GM18870 (cell line): Measurements from ENCODE around the gene CILP2.

Experiments
- ATAC-seq: cut with Tn5 transposase; IDR thresholded peaks from one replicate; pipeline ENCODE4 v1.9.1; 2021; ENCODE audit warnings: moderate library complexity; ENCODE audit not compliant: unreplicated experiment

Gene CILP2, protein sequence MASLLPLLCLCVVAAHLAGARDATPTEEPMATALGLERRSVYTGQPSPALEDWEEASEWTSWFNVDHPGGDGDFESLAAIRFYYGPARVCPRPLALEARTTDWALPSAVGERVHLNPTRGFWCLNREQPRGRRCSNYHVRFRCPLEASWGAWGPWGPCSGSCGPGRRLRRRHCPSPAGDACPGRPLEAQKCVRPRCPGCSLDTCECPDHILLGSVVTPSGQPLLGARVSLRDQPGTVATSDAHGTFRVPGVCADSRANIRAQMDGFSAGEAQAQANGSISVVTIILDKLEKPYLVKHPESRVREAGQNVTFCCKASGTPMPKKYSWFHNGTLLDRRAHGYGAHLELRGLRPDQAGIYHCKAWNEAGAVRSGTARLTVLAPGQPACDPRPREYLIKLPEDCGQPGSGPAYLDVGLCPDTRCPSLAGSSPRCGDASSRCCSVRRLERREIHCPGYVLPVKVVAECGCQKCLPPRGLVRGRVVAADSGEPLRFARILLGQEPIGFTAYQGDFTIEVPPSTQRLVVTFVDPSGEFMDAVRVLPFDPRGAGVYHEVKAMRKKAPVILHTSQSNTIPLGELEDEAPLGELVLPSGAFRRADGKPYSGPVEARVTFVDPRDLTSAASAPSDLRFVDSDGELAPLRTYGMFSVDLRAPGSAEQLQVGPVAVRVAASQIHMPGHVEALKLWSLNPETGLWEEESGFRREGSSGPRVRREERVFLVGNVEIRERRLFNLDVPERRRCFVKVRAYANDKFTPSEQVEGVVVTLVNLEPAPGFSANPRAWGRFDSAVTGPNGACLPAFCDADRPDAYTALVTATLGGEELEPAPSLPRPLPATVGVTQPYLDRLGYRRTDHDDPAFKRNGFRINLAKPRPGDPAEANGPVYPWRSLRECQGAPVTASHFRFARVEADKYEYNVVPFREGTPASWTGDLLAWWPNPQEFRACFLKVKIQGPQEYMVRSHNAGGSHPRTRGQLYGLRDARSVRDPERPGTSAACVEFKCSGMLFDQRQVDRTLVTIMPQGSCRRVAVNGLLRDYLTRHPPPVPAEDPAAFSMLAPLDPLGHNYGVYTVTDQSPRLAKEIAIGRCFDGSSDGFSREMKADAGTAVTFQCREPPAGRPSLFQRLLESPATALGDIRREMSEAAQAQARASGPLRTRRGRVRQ

DNA sequence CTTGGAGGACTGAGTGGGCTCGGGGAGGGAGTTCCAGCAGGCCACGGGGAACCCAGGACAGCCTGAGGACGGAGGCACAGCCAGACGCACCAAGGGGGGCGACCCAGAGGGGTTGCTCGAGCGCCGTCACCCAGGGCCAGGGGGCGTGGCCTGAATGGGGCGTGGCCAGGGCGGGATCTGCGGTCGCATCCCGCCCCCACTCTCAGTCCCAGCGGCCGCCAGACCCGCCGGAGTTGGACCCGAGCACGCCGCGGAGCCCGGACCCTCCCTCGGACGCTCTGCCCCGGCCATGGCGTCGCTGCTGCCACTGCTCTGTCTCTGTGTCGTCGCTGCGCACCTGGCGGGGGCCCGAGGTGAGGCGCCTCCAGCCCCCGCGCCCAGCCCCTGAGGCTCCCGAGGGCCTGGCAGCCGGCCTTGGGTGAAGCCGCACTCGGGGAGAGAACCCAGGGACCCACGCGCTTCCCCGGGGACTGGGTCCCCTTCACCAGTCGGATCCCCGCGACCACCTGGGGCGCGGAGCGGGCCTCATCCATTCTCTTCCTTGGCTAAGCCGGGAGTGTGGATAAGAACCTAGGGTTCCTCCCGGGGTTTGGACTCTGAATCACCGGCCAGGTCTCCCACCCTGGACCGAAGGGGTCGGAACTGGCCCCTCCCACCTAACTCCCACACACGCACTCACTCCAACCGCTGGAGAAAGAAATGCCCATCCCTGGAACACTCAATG, at the start of gene CILP2:
TSS of gene CILP2 (plus strand) at position 205 of the 724 bp plus-strand sequence. CDS start at position 290, 85 bp downstream.
- ATAC-seq = no peak

DNA sequence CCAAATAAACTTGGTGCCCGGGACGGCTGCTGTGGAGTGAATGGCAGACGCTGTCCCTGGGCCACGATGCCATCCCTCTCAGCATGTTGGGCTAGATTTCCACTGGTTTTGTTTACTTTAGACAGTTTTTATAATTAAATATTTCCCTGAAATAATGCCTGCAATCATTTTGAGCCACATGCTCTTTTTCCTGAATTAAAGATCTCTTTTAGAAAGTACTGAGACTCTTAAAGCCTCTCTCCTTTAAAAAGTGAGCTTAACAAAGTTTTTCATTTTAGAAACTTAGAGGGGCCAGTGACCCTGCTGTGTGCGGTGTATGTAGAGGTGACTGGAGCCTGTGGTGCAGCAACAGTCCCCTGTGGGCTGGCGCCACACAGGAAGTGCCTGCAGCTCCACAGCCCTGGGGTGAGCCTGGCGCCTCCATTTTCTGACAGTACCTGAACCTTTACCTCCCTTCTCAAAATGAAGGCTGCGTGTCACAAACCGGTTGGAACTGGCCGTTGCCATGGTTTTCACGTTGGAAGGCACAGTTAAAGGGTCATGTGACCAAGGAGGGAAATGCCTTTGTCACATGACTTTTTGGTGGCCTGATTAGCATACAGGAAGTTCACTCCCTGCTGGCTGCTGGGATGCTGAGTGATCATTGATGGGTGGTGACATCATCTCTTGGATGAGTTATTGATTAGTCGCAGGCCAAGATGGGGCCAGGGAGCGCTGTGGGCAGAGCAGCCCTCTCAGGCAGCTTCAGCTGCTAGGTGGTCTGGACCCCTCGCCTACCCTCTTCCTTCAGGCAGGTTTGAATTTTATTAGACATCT, 49.0 kb upstream of the CILP2 start:
- peak; percentile 61 for ATAC-seq

DNA sequence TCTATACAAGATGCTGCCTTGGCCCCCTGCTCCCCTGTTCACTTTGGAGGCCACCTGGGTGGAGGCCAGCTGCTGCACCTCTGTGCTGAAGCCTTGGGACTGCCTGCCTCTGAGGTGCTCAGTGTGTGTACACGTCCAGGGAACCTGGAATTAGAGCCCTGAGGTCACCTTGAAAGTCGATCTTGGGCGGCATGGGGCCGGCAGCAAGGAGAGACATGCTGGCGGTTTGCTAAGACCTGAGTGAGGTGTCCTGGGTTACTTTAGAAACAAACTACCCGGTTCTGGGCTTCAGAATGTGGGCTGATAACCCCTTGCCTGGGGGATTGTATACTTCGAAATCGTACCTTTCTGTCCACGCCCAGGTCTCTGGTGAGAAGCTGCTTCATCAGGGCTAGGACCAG, 48.3 kb upstream of the CILP2 start:
- no peak for ATAC-seq

DNA sequence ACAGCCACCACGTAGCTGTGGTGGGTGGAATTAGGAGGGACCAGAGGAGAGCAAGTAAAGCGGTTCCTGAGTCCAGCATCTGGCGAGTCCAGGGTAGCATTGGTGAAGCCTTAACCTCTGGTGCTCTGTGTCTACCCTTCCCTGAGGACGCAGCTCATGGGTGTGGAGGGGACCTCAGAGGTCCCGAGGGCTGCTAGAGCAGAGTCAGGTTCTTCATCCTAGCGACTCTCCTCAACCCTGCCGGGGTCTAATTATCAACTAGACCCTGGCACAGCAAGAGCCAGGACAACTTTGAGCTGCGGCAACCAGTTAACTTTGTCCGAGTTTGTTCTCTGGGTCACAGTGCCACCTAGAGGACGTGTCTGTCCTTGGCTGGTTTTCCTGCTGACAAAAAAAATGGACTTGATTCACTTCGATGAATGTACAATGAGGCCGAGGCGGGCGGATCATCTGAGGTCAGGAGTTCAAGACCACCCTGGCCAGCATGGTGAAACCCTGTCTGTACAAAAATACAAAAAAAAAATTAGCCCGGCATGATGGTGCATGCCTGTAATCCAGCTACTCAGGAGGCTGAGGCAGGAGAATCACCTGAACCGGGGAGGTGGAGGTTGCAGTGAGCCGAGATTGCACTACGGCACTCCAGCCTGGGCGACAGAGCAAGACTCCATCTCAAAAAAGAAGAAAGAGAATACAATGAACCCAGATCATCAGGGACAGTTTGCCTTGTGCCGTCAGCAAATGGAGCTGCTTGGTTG, 47.7 kb upstream of the CILP2 start:
- no peak for ATAC-seq

DNA sequence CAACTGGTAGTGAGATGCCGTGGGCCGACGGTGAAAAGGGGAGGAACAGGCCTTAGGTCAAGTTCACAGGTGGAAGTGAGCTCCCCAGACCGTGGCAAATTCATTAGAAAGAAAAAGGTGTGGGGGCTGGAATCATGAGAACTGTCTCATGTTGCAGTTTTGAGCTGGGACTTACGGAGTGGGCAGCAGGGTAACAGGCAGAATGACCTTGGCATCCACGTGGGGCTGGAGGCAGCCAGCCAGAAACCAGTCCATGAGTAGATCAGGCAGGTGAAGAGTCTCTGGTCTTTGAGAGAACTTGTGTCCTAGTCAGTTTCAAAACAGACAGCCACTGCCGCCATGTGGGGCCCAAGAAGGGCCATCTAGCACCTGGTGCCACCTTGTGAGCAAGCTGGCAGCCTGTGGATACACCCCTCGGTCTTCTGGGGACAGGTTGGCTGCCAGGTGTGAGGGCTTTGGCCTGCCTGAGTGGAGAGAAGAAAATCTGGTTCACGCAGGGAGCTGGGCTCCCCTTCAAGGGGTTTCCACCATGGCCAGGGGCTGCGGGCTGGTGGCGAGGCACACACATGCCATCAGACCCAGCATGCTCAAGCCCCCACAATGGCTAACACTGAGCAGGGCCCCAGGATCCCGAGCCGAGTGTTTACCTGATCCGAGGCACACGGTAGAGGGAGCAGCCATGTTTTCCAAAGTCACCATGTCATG, 46.6 kb upstream of the CILP2 start:
- ATAC-seq = no peak

DNA sequence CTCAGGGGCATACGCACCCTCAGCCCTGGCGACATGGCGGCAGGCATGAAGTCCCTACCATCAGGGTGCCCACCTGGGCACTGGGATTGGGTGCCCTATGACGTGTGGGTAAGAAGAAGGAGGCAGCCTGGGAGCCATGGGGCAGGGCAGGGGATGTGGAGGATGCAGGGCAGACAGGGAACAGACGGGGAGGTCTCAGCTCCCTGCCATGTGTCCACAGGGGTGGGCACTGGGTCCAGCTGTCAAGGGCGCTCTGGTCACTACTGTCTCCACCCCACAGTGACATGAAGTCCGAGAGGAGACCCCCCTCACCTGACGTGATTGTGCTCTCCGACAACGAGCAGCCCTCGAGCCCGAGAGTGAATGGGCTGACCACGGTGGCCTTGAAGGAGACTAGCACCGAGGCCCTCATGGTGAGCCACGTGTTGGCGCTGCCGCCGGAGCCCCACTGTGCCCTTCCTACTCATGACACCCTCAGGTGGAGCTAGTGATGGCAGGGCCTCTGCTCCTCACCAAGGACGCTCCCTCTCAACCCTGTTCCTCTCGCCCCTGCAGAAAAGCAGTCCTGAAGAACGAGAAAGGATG, 45.9 kb upstream of the CILP2 start:
- ATAC-seq = no peak

DNA sequence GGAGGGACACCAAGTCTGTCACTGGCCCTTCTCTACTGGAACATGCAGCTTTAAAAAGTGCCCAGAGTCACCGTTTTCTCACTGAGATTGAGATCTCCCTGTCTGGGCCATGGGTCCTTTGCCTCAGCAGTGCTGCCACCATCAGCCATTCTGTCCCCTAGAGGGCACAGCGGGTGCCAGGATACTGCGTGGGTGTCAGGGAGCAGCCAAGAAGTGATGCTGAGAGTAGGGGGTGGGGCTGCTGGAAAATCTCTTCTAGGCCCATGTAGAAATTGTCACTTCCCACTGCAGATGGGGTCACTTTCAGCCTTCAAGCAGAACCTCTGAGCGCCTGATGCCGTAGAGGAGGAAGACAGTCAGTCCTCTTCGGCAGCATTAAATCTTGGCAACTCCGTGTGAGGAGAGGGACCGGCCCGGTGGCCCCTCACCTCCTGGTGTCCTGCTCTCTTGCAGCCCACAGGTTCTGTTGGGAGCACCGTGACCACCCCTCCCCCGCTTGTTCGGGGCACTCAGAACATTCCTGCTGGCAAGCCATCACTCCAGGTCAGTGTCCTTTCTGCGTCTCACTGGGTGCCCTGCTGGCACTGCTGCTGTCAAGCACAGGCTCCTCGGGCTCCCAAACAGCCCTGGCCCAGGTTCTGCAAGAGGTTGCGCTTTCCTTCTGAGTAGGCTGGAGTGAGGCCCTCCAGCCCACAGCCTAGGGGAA, 44.1 kb upstream of the CILP2 start:
- no peak for ATAC-seq

DNA sequence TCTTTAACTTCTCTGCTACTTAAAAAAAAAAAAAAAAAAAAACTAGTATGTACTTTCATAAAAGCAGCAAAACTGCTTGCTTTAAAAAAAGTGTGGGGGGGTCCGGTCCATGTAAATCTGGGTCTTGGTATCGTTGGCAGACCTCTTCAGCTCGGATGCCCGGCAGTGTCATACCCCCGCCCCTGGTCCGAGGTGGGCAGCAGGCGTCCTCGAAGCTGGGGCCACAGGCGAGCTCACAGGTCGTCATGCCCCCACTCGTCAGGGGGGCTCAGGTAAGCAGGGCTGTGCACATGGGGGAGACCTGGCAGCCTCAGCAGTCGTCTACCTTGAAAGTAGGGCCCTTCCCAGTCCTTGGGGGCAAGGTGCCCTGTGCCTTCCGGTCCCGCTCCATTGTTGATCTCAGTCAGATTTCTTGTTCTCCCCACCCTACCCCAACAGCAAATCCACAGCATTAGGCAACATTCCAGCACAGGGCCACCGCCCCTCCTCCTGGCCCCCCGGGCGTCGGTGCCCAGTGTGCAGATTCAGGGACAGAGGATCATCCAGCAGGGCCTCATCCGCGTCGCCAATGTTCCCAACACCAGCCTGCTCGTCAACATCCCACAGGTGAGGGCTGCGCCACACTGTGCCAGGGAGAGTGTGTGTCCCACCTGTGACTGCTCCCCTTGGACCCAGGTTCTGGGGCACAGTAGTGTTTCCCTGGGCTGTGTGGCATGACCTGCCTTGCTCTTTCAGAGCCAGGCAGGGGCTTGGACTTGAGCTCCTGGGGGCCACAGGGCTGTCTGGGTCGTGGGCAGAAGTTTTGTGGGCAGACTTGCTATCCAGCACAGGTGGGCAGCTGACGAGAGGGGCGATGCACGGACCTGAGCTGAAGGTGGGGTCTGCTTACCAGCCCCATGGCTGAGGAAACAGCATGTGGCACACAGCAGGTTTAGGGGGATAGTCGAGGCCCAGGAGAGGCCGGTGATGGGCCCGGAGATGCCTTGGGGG, 42.2 kb upstream of the CILP2 start:
- ATAC-seq = no peak

DNA sequence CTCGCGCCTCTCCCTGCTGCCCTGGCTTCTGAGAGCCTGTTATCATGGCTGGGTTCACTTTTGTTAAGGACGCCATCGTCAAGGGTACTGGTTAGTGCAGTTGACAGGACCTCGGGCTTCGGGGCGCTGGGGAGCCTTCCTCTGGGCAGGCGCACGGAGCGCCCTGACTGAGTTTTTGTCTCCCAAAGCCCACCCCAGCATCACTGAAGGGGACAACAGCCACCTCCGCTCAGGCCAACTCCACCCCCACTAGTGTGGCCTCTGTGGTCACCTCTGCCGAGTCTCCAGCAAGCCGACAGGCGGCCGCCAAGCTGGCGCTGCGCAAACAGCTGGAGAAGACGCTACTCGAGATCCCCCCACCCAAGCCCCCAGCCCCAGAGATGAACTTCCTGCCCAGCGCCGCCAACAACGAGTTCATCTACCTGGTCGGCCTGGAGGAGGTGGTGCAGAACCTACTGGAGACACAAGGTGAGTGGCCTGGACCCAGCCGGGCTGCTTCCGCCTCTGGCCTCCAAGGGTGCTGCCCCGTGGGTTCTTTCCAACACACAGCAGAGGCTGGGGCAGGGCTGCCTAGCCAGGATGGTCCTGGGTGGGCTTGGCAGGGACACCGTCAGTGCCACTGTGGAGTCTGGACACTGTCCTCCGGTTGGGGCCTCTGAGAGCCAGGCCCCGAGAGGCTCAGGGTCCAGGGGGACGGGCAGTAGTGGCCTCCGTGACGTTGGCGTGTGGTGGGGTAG, 39.6 kb upstream of the CILP2 start:
- ATAC-seq = no peak

DNA sequence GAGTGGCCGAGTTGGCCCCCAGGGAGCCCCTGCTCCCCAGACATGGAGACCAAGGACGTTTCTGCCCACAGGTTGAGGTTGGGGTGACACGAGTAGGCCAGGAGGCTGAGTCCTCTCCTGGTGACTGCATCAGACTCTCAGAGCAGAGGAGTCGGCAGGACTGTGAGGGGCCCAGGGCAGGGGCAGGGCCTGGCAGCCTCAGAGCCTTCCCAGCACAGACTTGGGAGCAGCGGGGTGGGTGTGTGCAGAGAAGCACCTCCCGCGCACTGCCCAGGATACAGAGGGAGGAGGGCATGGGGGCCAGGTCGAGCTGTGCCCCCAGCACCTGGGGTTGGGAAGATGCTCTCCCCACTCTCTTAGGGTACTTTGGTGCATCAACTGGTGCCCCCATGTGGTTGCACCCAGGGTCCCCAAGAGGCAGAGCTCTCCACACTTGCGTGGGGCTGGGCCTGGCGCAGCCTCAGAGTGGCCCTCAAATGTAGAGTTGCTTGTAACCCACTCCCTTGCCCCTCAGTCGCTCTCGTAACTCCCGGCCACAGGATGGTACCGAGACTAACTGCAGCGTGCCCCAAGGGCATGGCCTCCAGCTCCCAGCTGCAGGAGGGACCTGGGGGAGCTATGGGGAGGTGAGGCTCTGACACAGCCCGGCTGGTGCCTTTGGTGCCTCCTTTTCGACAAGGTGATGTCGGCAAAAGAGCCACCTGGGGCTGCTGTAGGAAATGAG, 38.6 kb upstream of the CILP2 start:
- no peak for ATAC-seq

DNA sequence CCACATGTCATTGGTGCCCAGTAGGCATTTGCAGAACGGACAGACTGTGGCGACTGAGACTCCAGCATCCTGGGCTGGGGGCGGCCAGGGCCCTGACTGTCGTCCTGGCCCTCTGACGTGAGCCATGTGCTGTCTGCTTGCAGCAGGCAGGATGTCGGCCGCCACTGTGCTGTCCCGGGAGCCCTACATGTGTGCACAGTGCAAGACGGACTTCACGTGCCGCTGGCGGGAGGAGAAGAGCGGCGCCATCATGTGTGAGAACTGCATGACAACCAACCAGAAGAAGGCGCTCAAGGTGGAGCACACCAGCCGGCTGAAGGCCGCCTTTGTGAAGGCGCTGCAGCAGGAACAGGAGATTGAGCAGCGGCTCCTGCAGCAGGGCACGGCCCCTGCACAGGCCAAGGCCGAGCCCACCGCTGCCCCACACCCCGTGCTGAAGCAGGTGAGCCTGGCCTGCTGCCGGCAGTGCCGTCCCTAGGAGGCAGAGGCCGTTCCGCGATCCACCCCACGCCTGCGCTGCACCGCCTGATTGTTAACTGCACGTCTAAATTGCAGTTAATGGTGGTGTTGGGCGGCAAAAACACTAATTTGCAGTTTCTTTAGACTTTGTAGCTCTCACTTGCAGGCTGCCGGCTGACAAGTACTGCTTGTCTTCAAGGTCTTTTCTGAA, 37.0 kb upstream of the CILP2 start:
- no peak for ATAC-seq

DNA sequence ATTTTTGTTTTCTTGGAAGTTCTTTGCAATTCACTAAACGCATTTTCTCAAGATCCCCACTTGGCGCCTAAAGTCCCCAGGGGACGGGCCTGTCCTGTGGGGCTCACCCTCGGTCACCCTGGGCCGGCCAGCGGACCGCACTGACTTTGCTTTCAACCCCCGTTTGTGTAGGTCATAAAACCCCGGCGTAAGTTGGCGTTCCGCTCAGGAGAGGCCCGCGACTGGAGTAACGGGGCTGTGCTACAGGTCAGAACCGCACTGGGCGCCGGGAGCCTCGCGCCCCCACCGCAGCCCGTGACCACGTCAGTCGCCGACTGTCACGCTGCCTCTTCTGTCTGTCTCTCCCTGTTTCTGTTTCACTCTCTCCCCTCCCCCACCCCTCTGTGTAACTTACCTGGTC, 36.3 kb upstream of the CILP2 start:
- ATAC-seq = no peak

DNA sequence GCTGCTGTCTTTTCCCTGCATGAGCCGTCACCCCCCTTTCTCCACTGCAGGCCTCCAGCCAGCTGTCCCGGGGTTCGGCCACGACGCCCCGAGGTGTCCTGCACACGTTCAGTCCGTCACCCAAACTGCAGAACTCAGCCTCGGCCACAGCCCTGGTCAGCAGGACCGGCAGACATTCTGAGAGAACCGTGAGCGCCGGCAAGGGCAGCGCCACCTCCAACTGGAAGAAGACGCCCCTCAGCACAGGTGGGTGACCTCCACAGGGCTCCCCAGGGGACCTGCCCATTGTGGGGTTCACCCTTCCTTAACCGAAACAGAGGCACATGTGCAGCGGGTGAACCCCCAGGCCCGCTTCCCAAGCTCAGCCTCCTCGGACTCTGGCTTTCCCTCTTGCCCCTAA, 35.8 kb upstream of the CILP2 start:
- no peak for ATAC-seq

DNA sequence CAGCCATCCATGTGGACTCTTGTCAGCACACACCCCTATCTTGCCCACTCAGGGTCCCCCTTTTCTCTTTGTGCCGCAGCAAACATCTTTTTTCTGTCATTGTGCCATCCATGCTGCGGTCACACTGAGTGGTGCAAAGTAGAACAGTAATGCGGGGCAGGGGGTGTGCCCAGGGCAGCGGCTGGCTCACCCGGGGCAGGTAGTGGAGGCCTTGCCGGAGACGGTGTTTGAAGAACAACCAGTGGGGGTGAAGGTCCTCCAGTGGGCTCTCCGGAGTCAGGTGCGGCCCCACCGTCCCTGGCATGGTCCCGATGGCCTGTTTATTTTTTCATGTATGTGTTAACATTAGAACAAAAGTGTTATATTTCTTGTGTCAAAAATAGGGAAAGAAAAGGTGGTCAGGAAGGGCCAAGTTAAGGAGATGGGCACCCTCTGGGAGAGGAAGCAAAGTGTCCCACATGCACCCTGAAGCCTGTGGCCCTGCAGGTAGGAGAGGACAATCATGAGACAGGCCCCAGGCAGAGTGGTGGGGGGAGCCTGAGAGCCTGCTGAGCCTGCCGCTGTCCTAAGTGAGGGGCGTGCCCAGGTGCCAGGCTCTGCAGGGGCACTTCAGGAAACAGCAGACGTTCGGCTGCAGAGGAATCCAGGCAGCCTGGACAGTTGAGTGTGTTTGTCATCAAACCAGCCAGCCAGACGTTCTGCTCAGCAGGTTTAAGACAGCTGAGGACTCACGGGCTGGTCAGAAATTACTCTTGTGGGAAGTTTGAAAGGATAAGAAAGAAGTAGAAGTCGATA, 35.1 kb upstream of the CILP2 start:
- no peak for ATAC-seq
